Right cardiac atrium (tissue), 5 donors: ENCODE measurements around the gene ABCC9. TPM values are rescaled to one million over a fixed set of nuclear protein-coding genes. Genes with fewer than 3 reads are reported as not detected.

ENCODE experiments used
- ATAC-seq, 2 donors: fragments of 200-7000 bp; cut with Tn5 transposase; one replicate each; pipeline versions ENCODE4 v1.8.0 to v1.9.1; 2020; ENCODE audit warnings: moderate library complexity in 2 of 2, mild to moderate bottlenecking in 1 of 2
- DNase-seq, 3 donors: peaks; one replicate each; pipeline ENCODE4 v3.0.0-alpha.2; 2020
- H3K27ac ChIP-seq: one replicate; pipeline ENCODE4 v1.5.1; 2013; ENCODE audit warnings: mild to moderate bottlenecking, low read length, control low read depth, moderate library complexity
- H3K27me3 ChIP-seq: one replicate; pipeline ENCODE4 v1.6.1; 2013; ENCODE audit not compliant: control insufficient read depth, insufficient read depth
- H3K4me1 ChIP-seq: one replicate; pipeline ENCODE4 v1.6.1; 2013; ENCODE audit warnings: low read length; ENCODE audit not compliant: control insufficient read depth, insufficient read depth
- H3K4me3 ChIP-seq: one replicate; pipeline ENCODE4 v1.5.1; 2013; ENCODE audit warnings: low read length, control low read depth
- H3K9me3 ChIP-seq: one replicate; pipeline ENCODE4 v1.6.1; 2013; ENCODE audit warnings: low read length; ENCODE audit not compliant: control insufficient read depth
- WGBS: extraction: QIAGEN DNeasy Blood & Tissue Kit; methylation state at CpG from one replicate; pipeline ENCODE4 v1.1.7; 2013; 5-methylcytosine and 5-hydroxymethylcytosine counted together
- intact Hi-C, 4 donors: fragments of 100-400 bp; cut with DNase I; formaldehyde crosslinking; loops; one replicate each; pipeline versions ENCODE4 v1.11.0 to v1.14.0; 2022 to 2023
- polyA plus RNA-seq: library from polyadenylated mRNA; stranded (reverse); fragments of 200-250 nt; gene quantifications from one replicate; pipeline ENCODE4 v1.2.3, GENCODE V29; 2013
- total RNA-seq, 4 donors: library from RNA; stranded (reverse); fragmentation: NEBNext Ultra II Directional; extraction: Animal tissue kit (Norgen Biotek cat#: 25700); gene quantifications; one replicate each; pipeline ENCODE4 v1.2.1, GENCODE V29; 2021
- donor health status: healthy with polysubstance abuse.
- donor health status: DM: no; HTN: yes; CAD: no.
- donor health status: DM: no; HTN: no; CAD: no.
- donor health status: DM: no; HTN: yes; CAD: no; lungs with severe emphysema.
- donor health status: DM: yes; HTN: yes; CAD: no.

The ABCC9 gene
- total and polyA plus RNA-seq, 5 donors = 12.1 to 67.8 (median 52.5) TPM

GRCh38 chr12:21773806-21774205 lies 167.4 kb downstream of the ABCC9 start:
- intact Hi-C loops = loop anchor here in 2 of 4 donors (2.0 to 5.0 kb wide), 2 partner anchors 167 to 168 kb away; partner anchors contain the start of gene ABCC9 (in 2 of the 2)
- H3K27me3 ChIP-seq = no peaks in the 10 kb centered on the region
- peak overlapping the region; percentile 97 for H3K4me3 ChIP-seq
- peaks cover 4% of the 10 kb centered on the region for H3K4me1 ChIP-seq
- no peaks in the 10 kb centered on the region for H3K9me3 ChIP-seq
- no peak for ATAC-seq
- peak in 1 of 3 donors; percentile 26 for DNase-seq
- no peak overlapping the region for H3K27ac ChIP-seq
- 7% methylated on average over 10 of the region's 10 CpGs for WGBS

- Histone ChIP-seq H3K4me1 (peaks cover 4% of the 10 kb centered on the region), H3K4me3 (peak overlapping the region; percentile 97), H3K27me3 (no peaks in the 10 kb centered on the region), H3K9me3 (no peaks in the 10 kb centered on the region), H3K27ac (peak overlapping the region; percentile 5)
- intact Hi-C loops = loop anchor here in 1 of 4 donors (5.0 kb wide), 1 partner anchor 169 kb away; the partner anchor contains the start of gene ABCC9
- DNase-seq (peak; percentile 64 to 84 (median 79)), ATAC-seq (peak; percentile 38 to 47)
- 11% methylated on average over 23 of the region's 23 CpGs for WGBS
Observed at GRCh38 chr12:21773263-21773741, 167.9 kb downstream of the ABCC9 start.

- peaks cover 3% of the 10 kb centered on the region for H3K4me1 ChIP-seq
- no peak for ATAC-seq
- intact Hi-C loops = loop anchor here in 1 of 4 donors (5.0 kb wide), 1 partner anchor 171 kb away; the partner anchor contains the start of gene ABCC9
- H3K27ac ChIP-seq = no peak overlapping the region
- no peaks in the 10 kb centered on the region for H3K27me3 ChIP-seq
- DNase-seq = no peak
- H3K9me3 ChIP-seq = no peaks in the 10 kb centered on the region
- no peak overlapping the region for H3K4me3 ChIP-seq
- 54% methylated on average over 1 of the region's 1 CpG for WGBS
Observed at GRCh38 chr12:21771311-21771710, 169.9 kb downstream of the ABCC9 start.

GRCh38 chr12:21769307-21769706 lies 171.9 kb downstream of the ABCC9 start:
- 81% methylated on average over 2 of the region's 2 CpGs for WGBS
- Histone ChIP-seq H3K9me3 (no peaks in the 10 kb centered on the region), H3K27me3 (no peaks in the 10 kb centered on the region), H3K27ac (no peak overlapping the region), H3K4me3 (no peak overlapping the region), H3K4me1 (peaks cover 2% of the 10 kb centered on the region)
- intact Hi-C loops = no loop called here
- no peak for DNase-seq
- ATAC-seq = no peak

- no peak overlapping the region for H3K4me3 ChIP-seq
- DNase-seq (no peak), ATAC-seq (no peak)
- no peak overlapping the region for H3K27ac ChIP-seq
- no peaks in the 10 kb centered on the region for H3K9me3 ChIP-seq
- no peaks in the 10 kb centered on the region for H3K4me1 ChIP-seq
- no peaks in the 10 kb centered on the region for H3K27me3 ChIP-seq
- intact Hi-C loops = no loop called here
- 92% methylated on average over 2 of the region's 2 CpGs for WGBS
Observed at GRCh38 chr12:21766403-21766802, 174.8 kb downstream of the ABCC9 start.

GRCh38 chr12:21764950-21765349 lies 176.3 kb downstream of the ABCC9 start:
- DNase-seq = no peak
- WGBS = 89% methylated on average over 4 of the region's 4 CpGs
- Histone ChIP-seq H3K27me3 (no peaks in the 10 kb centered on the region), H3K4me1 (no peaks in the 10 kb centered on the region), H3K27ac (no peak overlapping the region), H3K9me3 (no peaks in the 10 kb centered on the region), H3K4me3 (no peak overlapping the region)
- ATAC-seq = no peak
- intact Hi-C loops = no loop called here

GRCh38 chr12:21764065-21764464 lies 177.2 kb downstream of the ABCC9 start:
- Histone ChIP-seq H3K27ac (no peak overlapping the region), H3K9me3 (no peaks in the 10 kb centered on the region), H3K4me1 (no peaks in the 10 kb centered on the region), H3K4me3 (no peak overlapping the region), H3K27me3 (no peaks in the 10 kb centered on the region)
- ATAC-seq = no peak
- intact Hi-C loops = no loop called here
- WGBS = 85% methylated on average over 2 of the region's 2 CpGs
- no peak for DNase-seq

- no peak for DNase-seq
- WGBS = 89% methylated on average over 2 of the region's 2 CpGs
- no peaks in the 10 kb centered on the region for H3K4me1 ChIP-seq
- no peak overlapping the region for H3K27ac ChIP-seq
- no peaks in the 10 kb centered on the region for H3K9me3 ChIP-seq
- intact Hi-C loops = no loop called here
- no peaks in the 10 kb centered on the region for H3K27me3 ChIP-seq
- H3K4me3 ChIP-seq = no peak overlapping the region
- ATAC-seq = no peak
Observed at GRCh38 chr12:21763531-21763930, 177.7 kb downstream of the ABCC9 start.

GRCh38 chr12:21759737-21760136 lies 181.5 kb downstream of the ABCC9 start:
- H3K27me3 ChIP-seq = no peaks in the 10 kb centered on the region
- DNase-seq (no peak), ATAC-seq (no peak)
- H3K4me3 ChIP-seq = no peak overlapping the region
- no peaks in the 10 kb centered on the region for H3K9me3 ChIP-seq
- WGBS = 88% methylated on average over 5 of the region's 5 CpGs
- no peaks in the 10 kb centered on the region for H3K4me1 ChIP-seq
- intact Hi-C loops = no loop called here
- H3K27ac ChIP-seq = no peak overlapping the region

- H3K4me1 ChIP-seq = no peaks in the 10 kb centered on the region
- ATAC-seq (no peak), DNase-seq (no peak)
- no peaks in the 10 kb centered on the region for H3K9me3 ChIP-seq
- no peak overlapping the region for H3K27ac ChIP-seq
- intact Hi-C loops = no loop called here
- H3K27me3 ChIP-seq = no peaks in the 10 kb centered on the region
- WGBS = 62% methylated on average over 2 of the region's 2 CpGs
- H3K4me3 ChIP-seq = no peak overlapping the region
Observed at GRCh38 chr12:21757735-21758134, 183.5 kb downstream of the ABCC9 start.

GRCh38 chr12:21756699-21757098 lies 184.5 kb downstream of the ABCC9 start:
- Histone ChIP-seq H3K27me3 (no peaks in the 10 kb centered on the region), H3K9me3 (no peaks in the 10 kb centered on the region), H3K4me3 (no peak overlapping the region), H3K4me1 (no peaks in the 10 kb centered on the region), H3K27ac (no peak overlapping the region)
- 96% methylated on average over 4 of the region's 4 CpGs for WGBS
- intact Hi-C loops = no loop called here
- DNase-seq = no peak
- no peak for ATAC-seq

GRCh38 chr12:21751517-21751916 lies 189.7 kb downstream of the ABCC9 start:
- 15% methylated on average over 4 of the region's 4 CpGs for WGBS
- Histone ChIP-seq H3K4me3 (no peak overlapping the region), H3K27me3 (no peaks in the 10 kb centered on the region), H3K4me1 (peaks cover 3% of the 10 kb centered on the region), H3K9me3 (no peaks in the 10 kb centered on the region), H3K27ac (no peak overlapping the region)
- DNase-seq (no peak), ATAC-seq (peak in 1 of 2 donors; percentile 38)
- intact Hi-C loops = no loop called here
